GM12872 (cell line): ENCODE results near the gene RPL29.
A peak's percentile ranks its signal among the peaks of the same experiment; 100 is the strongest.

Experiments
- CTCF ChIP-seq: IDR thresholded peaks from 3 replicates; pipeline ENCODE4 v1.5.1; 2011; ENCODE audit warnings: low read depth, mild to moderate bottlenecking, low read length, moderate library complexity; ENCODE audit not compliant: insufficient read depth

Gene RPL29

GRCh38 chr3:51958603-51959521, 36.8 kb downstream of the RPL29 start:
- TF ChIP-seq CTCF, result no peak

GRCh38 chr3:51957520-51958205, 38.0 kb downstream of the RPL29 start:
- TF ChIP-seq CTCF, result no peak

GRCh38 chr3:51955893-51956770, 39.6 kb downstream of the RPL29 start:
- peak; percentile 56 for TF ChIP-seq CTCF

- no peak for TF ChIP-seq CTCF
Observed at GRCh38 chr3:51955175-51955892, 40.4 kb downstream of the RPL29 start, which contains the start of gene GPR62. Gene GPR62 (plus strand): TSS chr3:51955381. CDS start chr3:51955653, 272 bp downstream.

GRCh38 chr3:51954713-51955112, 41.0 kb downstream of the RPL29 start:
- TF ChIP-seq CTCF, result no peak

- TF ChIP-seq CTCF, result no peak
Observed at GRCh38 chr3:51954105-51954504, 41.6 kb downstream of the RPL29 start.

- no peak for TF ChIP-seq CTCF
Observed at GRCh38 chr3:51953445-51953844, 42.2 kb downstream of the RPL29 start.
